ENCODE measurements around the gene TAF8.

TAF8 gene

DNA sequence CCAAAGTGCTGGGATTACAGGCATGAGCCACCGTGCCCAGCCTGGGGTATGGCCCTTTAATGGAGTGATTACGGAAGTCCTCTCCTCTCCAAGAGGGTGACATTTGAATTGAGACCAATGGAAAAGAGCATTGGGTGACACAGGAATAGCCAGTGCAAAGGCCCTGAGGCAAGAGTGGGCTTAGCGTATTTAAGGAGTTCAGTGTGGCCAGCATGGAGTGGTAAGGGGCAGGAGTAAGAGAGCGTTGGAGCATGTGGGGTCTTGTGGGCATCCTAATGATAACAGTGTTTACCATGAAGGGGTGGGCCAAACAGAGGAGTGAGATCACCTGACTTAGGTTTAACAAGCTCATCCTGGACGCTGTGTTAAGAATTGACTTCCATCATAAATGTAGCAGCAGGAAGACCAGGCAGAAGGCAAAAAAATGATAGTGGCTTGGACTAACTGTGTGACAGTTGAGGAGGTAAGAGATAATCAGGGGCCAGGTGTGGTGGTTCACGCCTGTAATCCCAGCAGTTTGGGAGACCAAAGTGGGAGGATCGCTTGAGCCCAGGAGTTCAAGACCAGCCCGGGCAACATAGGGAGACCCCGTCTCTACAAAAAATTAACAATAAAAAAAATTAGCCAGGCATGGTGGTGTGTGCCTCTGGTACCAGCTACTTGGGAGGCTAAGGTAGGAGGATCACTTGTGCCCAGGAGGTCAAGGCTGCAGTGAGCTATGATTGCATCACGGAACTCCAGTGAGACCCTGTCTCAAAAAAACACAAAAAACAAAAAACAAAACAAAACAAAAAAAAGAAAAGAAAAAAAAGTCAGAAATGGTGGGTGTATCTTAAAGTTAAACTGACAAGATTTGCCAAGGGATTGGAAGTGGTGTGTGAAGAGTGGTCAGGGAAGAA is 40.7 kb downstream of the TAF8 start:
- no peak overlapping the region for H3K27ac Mint-ChIP-seq
- no peaks in the 10 kb centered on the region for H3K4me1 Mint-ChIP-seq
- no peak for DNase-seq
- no peak overlapping the region for H3K4me3 Mint-ChIP-seq
- H3K9me3 Mint-ChIP-seq = no peaks in the 10 kb centered on the region
- no peaks in the 10 kb centered on the region for H3K36me3 Mint-ChIP-seq (ENCODE audit: low read depth)
- H3K27me3 Mint-ChIP-seq = no peaks in the 10 kb centered on the region
- no peak for ATAC-seq

DNA sequence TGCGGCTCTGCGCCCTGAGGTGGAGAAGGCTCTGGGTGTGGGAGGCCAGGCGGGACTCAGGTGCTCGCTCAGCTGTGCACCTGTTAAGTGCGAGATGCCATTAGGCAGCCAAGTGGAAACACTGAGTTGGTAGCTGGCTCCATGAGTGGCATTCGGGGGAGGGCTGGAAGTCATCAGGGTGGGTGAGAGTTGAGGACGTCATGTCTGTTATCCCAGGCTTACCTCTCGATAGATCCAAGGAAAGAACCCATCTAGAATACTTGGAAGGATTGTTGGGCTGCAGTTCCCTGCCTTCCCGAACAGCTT is 41.3 kb downstream of the TAF8 start:
- DNase-seq = no peak
- no peak overlapping the region for H3K27ac Mint-ChIP-seq
- no peak overlapping the region for H3K4me3 Mint-ChIP-seq
- H3K27me3 Mint-ChIP-seq = no peaks in the 10 kb centered on the region
- ATAC-seq = no peak
- no peaks in the 10 kb centered on the region for H3K9me3 Mint-ChIP-seq
- H3K36me3 Mint-ChIP-seq (ENCODE audit: low read depth) = no peaks in the 10 kb centered on the region
- H3K4me1 Mint-ChIP-seq = no peaks in the 10 kb centered on the region

DNA sequence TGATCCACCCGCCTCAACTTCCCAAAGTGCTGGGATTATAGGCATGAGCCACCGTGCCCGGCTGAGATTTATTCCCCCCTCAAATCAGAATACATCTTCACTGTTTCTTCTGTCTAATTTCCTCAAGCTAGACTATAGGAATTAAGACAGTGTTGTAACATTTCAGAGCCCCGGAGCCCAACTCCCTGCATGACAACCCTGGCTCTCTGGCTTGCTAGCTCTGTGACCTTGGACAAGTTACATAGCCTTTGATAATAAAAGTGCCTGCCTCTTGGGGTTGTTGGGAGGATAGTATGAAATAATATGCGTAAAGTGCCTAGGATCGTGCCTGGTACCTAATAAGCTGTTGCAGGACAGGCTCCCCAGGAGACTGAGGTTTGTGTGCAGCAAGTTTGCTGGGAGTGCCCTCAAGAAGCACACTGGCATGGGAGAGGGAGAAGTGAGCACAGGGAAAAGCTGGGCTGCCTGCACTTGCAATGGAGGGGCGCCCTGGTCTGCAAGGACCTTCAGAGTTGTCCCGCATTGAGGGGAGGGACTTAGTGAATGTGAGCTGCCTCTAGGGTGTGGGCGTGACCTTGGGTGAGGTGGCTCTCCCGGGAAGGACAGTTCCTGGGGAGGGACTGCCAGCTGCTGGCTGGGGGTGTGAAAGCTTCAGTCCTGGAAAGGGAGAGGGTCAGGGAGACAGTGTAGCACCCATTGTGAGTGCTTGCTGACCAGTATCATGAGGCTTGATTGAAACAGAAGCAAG is 43.4 kb downstream of the TAF8 start:
- no peak overlapping the region for H3K27ac Mint-ChIP-seq
- H3K9me3 Mint-ChIP-seq = no peaks in the 10 kb centered on the region
- no peaks in the 10 kb centered on the region for H3K36me3 Mint-ChIP-seq (ENCODE audit: low read depth)
- no peak for ATAC-seq
- no peak overlapping the region for H3K4me3 Mint-ChIP-seq
- DNase-seq = no peak
- peaks cover 5% of the 10 kb centered on the region for H3K4me1 Mint-ChIP-seq
- no peaks in the 10 kb centered on the region for H3K27me3 Mint-ChIP-seq

DNA sequence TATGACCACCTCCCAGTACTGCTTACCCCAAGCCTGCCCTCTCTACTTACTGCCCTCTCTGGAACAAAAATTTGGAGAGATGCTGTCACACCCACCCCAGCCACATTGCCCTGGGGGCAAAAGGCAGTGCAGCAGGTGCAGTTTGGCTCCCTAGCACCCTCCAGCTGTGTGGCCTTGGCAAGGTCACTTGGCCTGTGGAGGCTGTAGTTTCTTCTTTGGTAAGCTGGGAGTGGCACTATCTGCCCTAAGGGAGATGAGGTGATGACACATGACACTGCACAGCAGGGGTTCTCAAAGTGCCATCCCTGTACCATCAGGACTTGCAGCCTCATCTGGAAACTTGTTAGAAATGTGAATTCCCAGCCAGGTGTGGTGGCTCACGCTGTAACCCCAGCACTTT is 44.8 kb downstream of the TAF8 start:
- peaks cover 16% of the 10 kb centered on the region for H3K4me1 Mint-ChIP-seq
- no peaks in the 10 kb centered on the region for H3K27me3 Mint-ChIP-seq
- ATAC-seq = no peak
- H3K9me3 Mint-ChIP-seq = no peaks in the 10 kb centered on the region
- DNase-seq = no peak
- H3K36me3 Mint-ChIP-seq (ENCODE audit: low read depth) = no peaks in the 10 kb centered on the region
- H3K27ac Mint-ChIP-seq = no peak overlapping the region
- H3K4me3 Mint-ChIP-seq = no peak overlapping the region

DNA sequence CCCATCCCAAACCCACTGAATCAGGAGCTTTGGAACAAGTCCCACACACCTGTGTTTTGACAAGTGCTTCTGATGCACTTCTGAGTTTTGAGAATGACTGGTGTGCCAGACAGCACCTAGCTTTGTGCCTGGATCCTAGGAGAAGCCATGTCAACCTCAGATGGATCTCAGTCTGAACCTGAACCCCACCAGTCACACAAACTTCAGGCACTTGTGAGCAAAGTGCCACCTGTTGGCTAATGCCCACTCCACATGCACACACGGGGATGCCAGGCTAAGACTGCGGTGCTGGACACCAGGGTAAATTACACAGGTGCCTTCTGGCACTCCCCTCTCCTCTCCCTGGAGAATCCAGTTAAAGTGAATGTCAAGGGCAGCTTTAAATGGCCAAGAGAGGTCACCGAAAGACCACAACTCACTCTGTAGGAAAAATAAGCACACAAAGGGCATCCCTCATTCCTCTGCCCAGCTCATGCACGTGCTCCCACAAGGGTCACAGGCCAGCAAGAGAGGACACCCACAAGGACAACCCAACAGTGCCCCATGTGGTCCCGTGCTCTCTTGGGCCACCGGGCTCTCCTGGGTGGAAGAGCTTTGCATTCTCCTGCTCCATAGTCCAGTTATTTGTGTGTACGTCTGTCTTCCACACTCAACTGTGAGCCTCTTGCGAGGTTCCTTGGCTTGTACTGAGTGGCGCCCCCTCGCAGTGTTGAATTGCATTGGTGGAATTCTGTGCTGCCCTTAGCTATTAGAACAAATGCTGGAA is 45.6 kb downstream of the TAF8 start:
- H3K27ac Mint-ChIP-seq = no peak overlapping the region
- no peaks in the 10 kb centered on the region for H3K36me3 Mint-ChIP-seq (ENCODE audit: low read depth)
- peaks cover 24% of the 10 kb centered on the region for H3K4me1 Mint-ChIP-seq
- no peaks in the 10 kb centered on the region for H3K27me3 Mint-ChIP-seq
- ATAC-seq (no peak), DNase-seq (no peak)
- H3K4me3 Mint-ChIP-seq = no peak overlapping the region
- H3K9me3 Mint-ChIP-seq = no peaks in the 10 kb centered on the region

DNA sequence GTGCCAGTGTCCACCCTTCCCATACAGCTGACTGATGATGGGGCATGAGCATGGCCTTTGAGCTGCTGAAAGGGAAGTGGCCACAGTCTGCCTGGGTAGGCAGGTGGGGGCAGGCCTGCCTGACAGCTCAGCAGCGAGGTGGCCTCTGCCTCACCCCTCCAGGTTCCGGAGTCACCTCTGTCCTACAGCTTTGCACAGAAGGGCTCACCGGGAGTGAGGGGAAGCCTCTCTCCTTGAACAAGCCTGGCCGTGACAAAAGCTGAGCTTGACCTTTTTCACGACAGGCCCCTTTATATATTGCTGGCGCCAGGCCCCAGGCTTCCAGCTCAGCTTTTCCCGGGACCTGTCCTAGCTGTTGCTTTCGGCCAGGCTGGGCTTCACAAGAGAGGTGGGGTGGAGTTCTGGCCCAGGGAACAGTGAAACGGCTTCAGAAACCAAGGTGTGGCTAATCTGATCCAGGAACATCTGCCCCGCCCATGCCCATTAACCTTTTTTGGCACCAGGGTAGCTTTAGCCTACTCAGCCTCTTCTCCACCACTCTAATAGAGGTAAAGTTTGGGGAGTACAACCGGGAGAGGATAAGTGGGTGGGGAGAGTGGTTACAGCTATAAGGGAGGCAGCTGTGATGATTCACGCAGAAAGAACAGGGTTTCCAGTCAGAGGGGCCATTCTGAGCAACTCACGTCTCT is 49.2 kb downstream of the TAF8 start:
- peak; percentile 66 for ATAC-seq
- DNase-seq = no peak

DNA sequence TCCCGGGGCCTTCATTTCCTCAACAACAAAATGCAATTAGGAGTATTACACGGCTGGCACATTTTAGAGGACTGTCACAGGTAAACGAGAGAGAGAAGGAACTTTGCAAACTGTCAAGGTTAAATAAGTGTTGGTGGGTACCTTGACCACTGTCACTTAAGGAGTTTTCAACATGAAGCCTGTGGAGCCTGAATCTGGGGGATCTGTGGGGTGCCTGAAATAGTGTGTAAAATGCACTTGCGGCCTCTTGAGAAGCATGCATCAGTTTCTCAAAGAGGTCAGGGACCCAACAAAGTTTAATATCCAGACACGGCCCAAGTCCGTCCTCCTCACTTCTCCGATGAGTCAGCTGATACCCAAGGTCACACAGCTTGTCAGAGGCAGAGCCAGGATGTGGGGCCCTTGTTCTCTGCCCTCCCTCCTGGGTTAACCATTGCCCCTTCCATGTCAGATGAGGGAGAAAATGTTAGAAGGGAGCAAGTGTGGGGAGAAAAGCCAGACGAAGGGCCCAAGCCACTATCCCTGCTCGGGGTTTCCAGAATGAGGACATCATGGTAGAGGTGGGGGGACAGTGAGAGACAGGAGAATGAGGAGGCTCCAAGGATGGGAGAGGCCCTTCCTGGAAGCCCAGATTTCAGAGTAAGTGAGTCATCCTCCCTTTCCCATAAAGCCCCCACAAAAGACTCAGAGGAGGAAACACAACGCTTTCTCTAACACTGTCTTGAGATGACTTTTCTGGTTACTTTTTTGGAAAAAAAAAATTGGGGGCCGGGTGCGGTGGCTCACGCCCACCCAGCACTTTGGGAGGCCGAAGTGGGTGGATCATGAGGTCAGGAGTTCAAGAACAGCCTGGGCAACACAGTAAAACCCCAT is 49.9 kb downstream of the TAF8 start:
- Mint-ChIP-seq H3K9me3 (no peaks in the 10 kb centered on the region), H3K4me1 (peaks cover 43% of the 10 kb centered on the region), H3K27me3 (no peaks in the 10 kb centered on the region), H3K36me3 (ENCODE audit: low read depth) (no peaks in the 10 kb centered on the region), H3K4me3 (peak overlapping the region; percentile 35), H3K27ac (peak overlapping the region; percentile 91)
- DNase-seq = no peak
- ATAC-seq = peak; percentile 40

More for the DNA sequence above, 49.2 kb downstream of the TAF8 start:
- no peaks in the 10 kb centered on the region for H3K27me3 Mint-ChIP-seq
- H3K36me3 Mint-ChIP-seq (ENCODE audit: low read depth) = no peaks in the 10 kb centered on the region
- H3K4me1 Mint-ChIP-seq = peaks cover 43% of the 10 kb centered on the region
- H3K4me3 Mint-ChIP-seq = peak overlapping the region; percentile 35
- peak overlapping the region; percentile 91 for H3K27ac Mint-ChIP-seq
- H3K9me3 Mint-ChIP-seq = no peaks in the 10 kb centered on the region

DNA sequence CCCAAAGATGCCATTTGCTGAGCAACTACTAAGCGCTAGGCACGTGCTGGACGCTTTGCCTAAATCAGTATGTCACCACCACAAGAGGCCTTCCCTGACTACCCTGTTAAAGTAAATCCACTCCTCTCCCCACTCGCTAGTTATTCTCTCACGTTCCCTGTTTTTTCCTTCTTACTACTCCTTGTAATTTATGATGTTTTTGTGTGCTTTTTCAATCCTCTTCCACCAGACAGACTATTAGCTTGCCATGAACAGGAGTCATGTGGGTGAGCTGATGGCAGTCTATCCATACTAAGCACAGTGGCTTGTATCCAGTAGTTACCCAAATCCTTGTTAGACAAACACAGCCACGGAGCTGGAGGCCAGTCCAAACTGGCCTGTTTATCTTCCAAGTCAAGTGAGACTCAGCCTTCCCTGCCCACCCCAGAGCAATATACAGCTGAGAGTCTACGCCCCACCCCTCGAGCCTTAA is 50.9 kb downstream of the TAF8 start:
- H3K4me1 Mint-ChIP-seq = peaks cover 43% of the 10 kb centered on the region
- ATAC-seq (no peak), DNase-seq (no peak)

DNA sequence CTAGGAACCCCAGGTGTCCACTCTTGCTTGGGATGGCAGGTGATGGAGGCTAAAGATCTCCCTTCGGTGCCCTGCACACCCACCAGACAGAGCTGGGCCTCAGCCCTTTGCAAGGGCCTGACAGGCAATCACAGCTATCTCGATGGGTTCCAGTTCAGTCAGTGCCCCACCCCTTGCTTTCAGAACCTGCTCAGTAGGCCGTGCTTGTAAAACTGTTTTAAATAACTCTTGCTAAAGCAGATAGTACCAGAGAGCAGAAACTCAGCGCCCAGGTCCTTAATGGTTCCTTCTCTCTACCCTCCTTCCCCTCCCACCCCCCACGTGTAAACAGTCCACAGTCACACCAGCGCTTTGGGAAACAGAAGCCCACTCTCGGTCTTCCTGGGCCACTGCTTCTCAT is 52.9 kb downstream of the TAF8 start:
- Mint-ChIP-seq H3K27me3 (no peaks in the 10 kb centered on the region), H3K27ac (no peak overlapping the region), H3K36me3 (ENCODE audit: low read depth) (no peaks in the 10 kb centered on the region), H3K4me3 (peak overlapping the region; percentile 72), H3K9me3 (no peaks in the 10 kb centered on the region), H3K4me1 (peaks cover 38% of the 10 kb centered on the region)
- ATAC-seq (no peak), DNase-seq (no peak)

More for the DNA sequence above, 50.9 kb downstream of the TAF8 start:
- H3K9me3 Mint-ChIP-seq = no peaks in the 10 kb centered on the region
- H3K36me3 Mint-ChIP-seq (ENCODE audit: low read depth) = no peaks in the 10 kb centered on the region
- no peak overlapping the region for H3K4me3 Mint-ChIP-seq
- peak overlapping the region; percentile 52 for H3K27ac Mint-ChIP-seq
- H3K27me3 Mint-ChIP-seq = no peaks in the 10 kb centered on the region

DNA sequence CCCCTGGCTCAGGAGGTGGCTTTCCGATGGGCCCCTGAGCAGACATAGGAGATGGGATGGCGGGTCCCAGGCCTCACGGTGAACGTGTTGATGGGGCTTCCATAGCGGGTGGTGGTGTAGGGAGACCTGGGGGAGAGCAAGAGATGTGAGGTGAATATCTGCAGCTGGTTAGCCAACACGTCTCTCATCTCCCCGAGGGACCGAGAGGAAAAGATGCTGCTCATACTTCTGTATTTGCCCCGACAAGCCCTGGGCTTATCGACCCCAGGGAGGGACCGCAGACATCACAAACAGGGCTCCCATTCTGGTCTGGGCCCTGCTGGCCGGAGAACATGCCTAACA is 53.4 kb downstream of the TAF8 start:
- H3K4me1 Mint-ChIP-seq = peaks cover 38% of the 10 kb centered on the region
- H3K4me3 Mint-ChIP-seq = peak overlapping the region; percentile 72
- ATAC-seq = no peak
- peak overlapping the region; percentile 8 for H3K27ac Mint-ChIP-seq
- DNase-seq = no peak
- no peaks in the 10 kb centered on the region for H3K36me3 Mint-ChIP-seq (ENCODE audit: low read depth)
- no peaks in the 10 kb centered on the region for H3K27me3 Mint-ChIP-seq
- H3K9me3 Mint-ChIP-seq = no peaks in the 10 kb centered on the region

DNA sequence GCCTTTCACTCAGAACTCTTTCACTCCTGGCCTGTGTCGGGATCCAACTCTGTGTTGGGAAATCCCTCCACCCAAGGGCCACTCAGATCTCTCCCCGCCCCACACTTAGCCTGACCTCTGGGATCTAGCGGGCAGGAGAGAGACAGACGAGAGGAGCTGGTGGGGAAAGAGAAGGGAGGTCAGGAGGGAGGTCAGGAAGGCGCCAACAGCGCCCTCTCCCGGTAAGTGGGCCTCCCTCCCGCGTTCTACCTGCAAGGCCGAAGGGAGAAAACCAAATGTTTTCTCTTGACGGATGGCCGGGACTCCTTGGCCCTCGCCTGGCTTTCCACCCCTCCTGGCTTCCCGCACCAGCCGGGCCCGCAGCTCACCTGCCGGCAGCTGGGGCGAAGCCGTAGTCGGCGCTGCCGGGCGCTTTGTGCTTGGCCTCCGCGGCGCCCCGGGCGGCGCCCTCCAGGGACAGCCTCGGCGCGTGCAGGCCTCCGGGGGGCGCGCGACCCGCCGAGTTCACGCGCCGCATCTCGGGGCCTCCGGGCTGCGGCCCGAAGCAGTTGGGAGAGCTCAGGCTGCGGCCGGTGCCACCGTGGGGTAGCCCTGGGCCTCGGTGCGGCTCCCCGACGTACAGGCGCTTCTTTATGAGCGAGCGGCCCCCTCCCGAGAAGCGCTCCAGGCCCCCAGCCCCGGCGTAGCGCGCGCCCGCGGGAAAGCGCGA is 53.9 kb downstream of the TAF8 start:
- no peaks in the 10 kb centered on the region for H3K9me3 Mint-ChIP-seq
- no peaks in the 10 kb centered on the region for H3K36me3 Mint-ChIP-seq (ENCODE audit: low read depth)
- ATAC-seq (peak; percentile 70), DNase-seq (peak; percentile 83)
- peak overlapping the region; percentile 72 for H3K4me3 Mint-ChIP-seq
- peaks cover 35% of the 10 kb centered on the region for H3K4me1 Mint-ChIP-seq
- no peaks in the 10 kb centered on the region for H3K27me3 Mint-ChIP-seq
- H3K27ac Mint-ChIP-seq = peak overlapping the region; percentile 8

DNA sequence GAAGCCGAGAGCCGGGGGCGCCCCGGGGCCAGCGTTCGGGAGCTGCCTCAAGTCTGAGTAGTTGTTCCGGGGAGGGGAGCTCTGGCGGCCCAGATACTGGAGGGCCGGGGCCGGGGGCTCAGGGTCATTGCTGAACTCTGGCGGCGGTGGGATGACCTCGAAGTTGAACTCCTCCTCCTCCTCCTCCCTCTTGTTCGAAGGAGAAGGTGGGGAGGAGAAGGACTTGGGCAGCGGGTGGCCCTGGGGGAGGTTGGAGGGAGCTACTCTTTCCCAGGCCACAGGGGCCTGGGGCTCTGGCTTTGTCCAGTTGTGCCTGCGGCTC is 54.4 kb downstream of the TAF8 start:
- Mint-ChIP-seq H3K9me3 (no peaks in the 10 kb centered on the region), H3K36me3 (ENCODE audit: low read depth) (no peaks in the 10 kb centered on the region), H3K27me3 (no peaks in the 10 kb centered on the region), H3K4me1 (peaks cover 30% of the 10 kb centered on the region), H3K4me3 (peak overlapping the region; percentile 24), H3K27ac (no peak overlapping the region)
- DNase-seq (no peak), ATAC-seq (no peak)

DNA sequence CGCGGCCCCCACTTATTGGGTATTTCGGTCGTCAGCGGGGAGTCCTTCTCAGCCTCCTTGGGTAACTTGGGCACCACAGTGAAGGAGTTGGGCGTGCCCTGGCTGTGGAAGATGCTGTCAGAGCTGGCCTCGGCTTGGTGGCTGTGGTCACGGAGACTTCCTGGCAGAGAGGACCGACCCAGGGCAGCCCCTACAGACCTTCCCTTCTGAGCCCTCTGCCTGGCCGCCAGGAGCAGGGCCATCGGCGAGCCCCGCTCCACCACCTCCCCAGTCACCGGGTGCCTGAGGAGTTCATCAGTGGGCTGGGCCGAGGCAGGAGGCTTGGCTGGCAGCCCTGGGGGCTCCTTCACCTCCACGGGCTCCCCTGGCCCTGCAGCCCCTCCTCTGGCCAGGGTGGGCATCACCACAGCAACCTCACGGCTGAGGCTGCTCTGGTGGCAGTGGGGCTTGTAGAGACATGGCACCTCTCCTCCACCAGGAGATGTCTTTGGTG is 54.9 kb downstream of the TAF8 start:
- DNase-seq (no peak), ATAC-seq (no peak)
- no peaks in the 10 kb centered on the region for H3K36me3 Mint-ChIP-seq (ENCODE audit: low read depth)
- H3K4me3 Mint-ChIP-seq = peak overlapping the region; percentile 24
- no peaks in the 10 kb centered on the region for H3K27me3 Mint-ChIP-seq
- no peak overlapping the region for H3K27ac Mint-ChIP-seq
- peaks cover 25% of the 10 kb centered on the region for H3K4me1 Mint-ChIP-seq
- H3K9me3 Mint-ChIP-seq = no peaks in the 10 kb centered on the region

Data from activated naive CD8-positive, alpha-beta T cell treated with anti-CD3 and anti-CD28 coated beads, Interleukin-2, amount 50 U/mL, for 24 hours (primary cell).